GM12875 (cell line): ENCODE measurements around the gene TXNRD1.

Experiments
- H3K4me3 ChIP-seq: one replicate; pipeline ENCODE4 v1.5.1; 2011; ENCODE audit warnings: low read depth, low read length, control low read depth
- CTCF ChIP-seq: IDR thresholded peaks from 2 replicates; pipeline ENCODE4 v1.5.1; 2011; ENCODE audit warnings: low read depth, mild to moderate bottlenecking, control low read depth, inconsistent platforms, low read length, moderate library complexity, borderline replicate concordance; ENCODE audit not compliant: insufficient read depth

The TXNRD1 gene

GRCh38 chr12:104374806-104375205, 159.2 kb downstream of the TXNRD1 start:
- no peak overlapping the region for H3K4me3 ChIP-seq
- no peak for TF ChIP-seq CTCF

GRCh38 chr12:104375775-104376174, 160.2 kb downstream of the TXNRD1 start:
- no peak for TF ChIP-seq CTCF
- no peak overlapping the region for H3K4me3 ChIP-seq

- TF ChIP-seq CTCF: no peak
- H3K4me3 ChIP-seq: no peak overlapping the region
These were observed 161.3 kb downstream of the TXNRD1 start for GRCh38 chr12:104376650-104377513.

- TF ChIP-seq CTCF: no peak
- H3K4me3 ChIP-seq: no peak overlapping the region
These were observed 161.9 kb downstream of the TXNRD1 start for GRCh38 chr12:104377514-104377812.

GRCh38 chr12:104378427-104378826, 162.8 kb downstream of the TXNRD1 start:
- H3K4me3 ChIP-seq: no peak overlapping the region
- TF ChIP-seq CTCF: no peak

- no peak overlapping the region for H3K4me3 ChIP-seq
- TF ChIP-seq CTCF: no peak
These were observed 165.8 kb downstream of the TXNRD1 start for GRCh38 chr12:104381341-104381730.

GRCh38 chr12:104381731-104382480, 166.3 kb downstream of the TXNRD1 start:
- TF ChIP-seq CTCF: peak; percentile 88
- H3K4me3 ChIP-seq: no peak overlapping the region
